Right ventricle myocardium inferior (tissue), 1 donor: Measurements from ENCODE around the gene FAM153A. TPM values are rescaled to one million over a fixed set of nuclear protein-coding genes. Genes with fewer than 3 reads are reported as not detected.
"Not testable (repeated sequence)": the region's sequence is repeated elsewhere in the genome, so short reads cannot be mapped to it uniquely, and the experiment has no call there.

Experiments
- ATAC-seq: fragments of 200-7000 bp; cut with Tn5 transposase; one replicate; pipeline ENCODE4 v1.9.1; 2020; ENCODE audit warnings: mild to moderate bottlenecking, moderate library complexity
- DNase-seq: peaks from one replicate; pipeline ENCODE4 v3.0.0; 2021; ENCODE audit errors: missing footprints
- intact Hi-C: fragments of 100-400 bp; cut with DNase I; formaldehyde crosslinking; loops from one replicate; pipeline ENCODE4 v1.11.0; 2022
- long read RNA-seq: library from polyadenylated mRNA; unstranded; transcript quantifications from one replicate; pipeline ENCODE4 v2.0.0, GENCODE V29; 2021
- total RNA-seq: library from RNA; stranded (reverse); fragmentation: NEBNext Ultra II Directional; extraction: Animal tissue kit (Norgen Biotek cat#: 25700); gene quantifications from one replicate; pipeline ENCODE4 v1.2.1, GENCODE V29; 2021
- donor health status: DM: no; HTN: yes; CAD: no; lungs with severe emphysema.

Gene FAM153A
- 1.4 TPM for total RNA-seq
- long read RNA-seq, partial matches to known transcripts, result 0 of 1 reads
- long read RNA-seq, other reads (novel, unspliced or antisense), result 1 of 1 reads

GRCh38 chr5:177782792-177783633 lies at the start of gene FAM153A:
Gene FAM153A (minus strand): TSS chr5:177782899.
- intact Hi-C loops, result not testable (repeated sequence)
- peak; percentile 50 for DNase-seq
- peak; percentile 54 for ATAC-seq

GRCh38 chr5:177832287-177832686 lies 49.6 kb upstream of the FAM153A start:
- DNase-seq, intact Hi-C loops, ATAC-seq: not testable (repeated sequence)

GRCh38 chr5:177826073-177826472 lies 43.4 kb upstream of the FAM153A start:
- DNase-seq, intact Hi-C loops, ATAC-seq: not testable (repeated sequence)

- not testable (repeated sequence) for ATAC-seq
Measured at GRCh38 chr5:177824776-177825175, 42.1 kb upstream of the FAM153A start.

GRCh38 chr5:177822489-177822888 lies 39.8 kb upstream of the FAM153A start:
- intact Hi-C loops, ATAC-seq, DNase-seq: not testable (repeated sequence)

More at GRCh38 chr5:177824776-177825175, 42.1 kb upstream of the FAM153A start:
- DNase-seq, intact Hi-C loops: not testable (repeated sequence)

GRCh38 chr5:177819664-177820063 lies 37.0 kb upstream of the FAM153A start:
- ATAC-seq, DNase-seq, intact Hi-C loops: not testable (repeated sequence)

- ATAC-seq, intact Hi-C loops, DNase-seq: not testable (repeated sequence)
Measured at GRCh38 chr5:177812814-177813425, 30.2 kb upstream of the FAM153A start.

- DNase-seq, intact Hi-C loops, ATAC-seq: not testable (repeated sequence)
Measured at GRCh38 chr5:177812160-177812743, 29.6 kb upstream of the FAM153A start.

GRCh38 chr5:177809209-177809913 lies 26.7 kb upstream of the FAM153A start:
- ATAC-seq, intact Hi-C loops, DNase-seq: not testable (repeated sequence)

- DNase-seq, intact Hi-C loops, ATAC-seq: not testable (repeated sequence)
Measured at GRCh38 chr5:177808420-177808819, 25.7 kb upstream of the FAM153A start.

GRCh38 chr5:177807265-177807664 lies 24.6 kb upstream of the FAM153A start:
- ATAC-seq, DNase-seq, intact Hi-C loops: not testable (repeated sequence)

- intact Hi-C loops, ATAC-seq: not testable (repeated sequence)
Measured at GRCh38 chr5:177801427-177801826, 18.7 kb upstream of the FAM153A start.

GRCh38 chr5:177798237-177798840 lies 15.6 kb upstream of the FAM153A start:
- intact Hi-C loops, DNase-seq, ATAC-seq: not testable (repeated sequence)

More at GRCh38 chr5:177801427-177801826, 18.7 kb upstream of the FAM153A start:
- not testable (repeated sequence) for DNase-seq

GRCh38 chr5:177793272-177793671 lies 10.6 kb upstream of the FAM153A start:
- intact Hi-C loops, DNase-seq: not testable (repeated sequence)

GRCh38 chr5:177791649-177792048 lies 8.9 kb upstream of the FAM153A start:
- ATAC-seq, DNase-seq, intact Hi-C loops: not testable (repeated sequence)

More at GRCh38 chr5:177793272-177793671, 10.6 kb upstream of the FAM153A start:
- ATAC-seq, result not testable (repeated sequence)

- DNase-seq, intact Hi-C loops, ATAC-seq: not testable (repeated sequence)
Measured at GRCh38 chr5:177782169-177782568, 530 bp downstream of the FAM153A start.

GRCh38 chr5:177771206-177771605 lies 11.5 kb downstream of the FAM153A start:
- ATAC-seq, intact Hi-C loops: not testable (repeated sequence)

GRCh38 chr5:177770646-177771045 lies 12.1 kb downstream of the FAM153A start:
- ATAC-seq, intact Hi-C loops, DNase-seq: not testable (repeated sequence)

More at GRCh38 chr5:177771206-177771605, 11.5 kb downstream of the FAM153A start:
- not testable (repeated sequence) for DNase-seq
